Measurements from ENCODE around the gene DLG1. TPM values are rescaled to one million over a fixed set of nuclear protein-coding genes. Genes with fewer than 3 reads are reported as not detected.

Gene DLG1
- total RNA-seq, 1 experiment from 2014 or later: 89.8 TPM

GRCh38 chr3:197015790-197016736 lies 282.3 kb downstream of the DLG1 start:
- Histone ChIP-seq H3K4me2 (ENCODE audit: low read length) (no peak overlapping the region), H3K79me2 (ENCODE audit: insufficient read depth, low read length) (no peaks in the 10 kb centered on the region), H3K27me3 (ENCODE audit: insufficient read depth, low read length) (no peaks in the 10 kb centered on the region), H3K9me3 (ENCODE audit: control insufficient read depth in 1 of 2, insufficient read depth in 1 of 2, low read depth in 1 of 2, low read length in 2 of 2) (no peaks in the 10 kb centered on the region), H3K4me1 (ENCODE audit: control insufficient read depth in 1 of 2, insufficient read depth in 2 of 2, low read length in 2 of 2) (peaks cover 0 to 8% of the 10 kb centered on the region in 2 experiments; a peak in 1 of 4 replicates), H4K20me1 (ENCODE audit: insufficient read depth) (no peaks in the 10 kb centered on the region), H3K4me3 (replicated peaks in 1 of 2; ENCODE audit: low read depth in 1 of 2, low read length in 2 of 2) (no peak overlapping the region), H3K9me2 (ENCODE audit: insufficient read depth) (no peaks in the 10 kb centered on the region), H3K36me3 (ENCODE audit: control insufficient read depth in 1 of 2, insufficient read depth in 2 of 2, low read length in 2 of 2) (no peaks in the 10 kb centered on the region), H3K9ac (ENCODE audit: low read length) (no peak overlapping the region), H2AFZ (ENCODE audit: low read depth, low read length, poor library complexity, severe bottlenecking) (no peak overlapping the region), H3K27ac (ENCODE audit: low read depth, low read length) (no peak overlapping the region)
- TF ChIP-seq ELF1 (IDR thresholded peaks at IDR 0.05; ENCODE audit: borderline replicate concordance, low read depth) (no peak), CTCF (IDR thresholded peaks at IDR 0.05 in 2 of 3, conservative IDR thresholded peaks at IDR 0.05 in 1 of 3; ENCODE audit: borderline replicate concordance in 1 of 3, insufficient read depth in 1 of 3, low read depth in 2 of 3, low read length in 2 of 3) (no peak), ATF3 (IDR thresholded peaks at IDR 0.05) (no peak), JUND (IDR thresholded peaks at IDR 0.05) (no peak), EZH2 (IDR thresholded peaks at IDR 0.05) (no peak), RAD21 (IDR thresholded peaks at IDR 0.05; ENCODE audit: low read depth) (no peak), CBX3 (IDR thresholded peaks at IDR 0.05; ENCODE audit: low read depth) (no peak), CEBPB (IDR thresholded peaks at IDR 0.05; ENCODE audit: low read depth) (no peak), SP1 (IDR thresholded peaks at IDR 0.05; ENCODE audit: low read depth) (no peak), ZNF274 (IDR thresholded peaks at IDR 0.05; ENCODE audit: low read depth, low read length) (no peak), EGR1 (IDR thresholded peaks at IDR 0.05; ENCODE audit: low read depth) (no peak)
- ChIA-PET POLR2A (interaction anchor here (1.3 kb wide), 1 partner anchor 13 kb away, joined by 3 read pairs; no protein-coding TSS in a partner anchor), CTCF (interaction anchor here (2.3 kb wide), 1 partner anchor 14 kb away, joined by 9 read pairs; the partner anchor contains the start of gene MELTF), RAD21 (ENCODE audit: low non-redundant PET in 1 of 2, low total read pairs in 2 of 2, uncharacterized antibody in 2 of 2, unreplicated experiment in 2 of 2) (no interaction called here)
- ATAC-seq: no peak
- no peak for DNase-seq (ENCODE audit: low read depth, low spot score)
- BruUV-seq (replicated peaks): no TSS peak
- intact Hi-C loops (cut with micrococcal nuclease): no loop called here

Measured in HCT116 (cell line).